SIG-M5 (cell line): ENCODE data around the gene UFD1.

Experiments used
- DNase-seq: peaks from one replicate; lab custom pipeline; 2025; lab: John Stamatoyannopoulos, UW

Gene UFD1

GRCh38 chr22:19515654-19516377 is 36.8 kb upstream of the UFD1 start:
- DNase-seq: no peak

- no peak for DNase-seq
These were observed 36.0 kb upstream of the UFD1 start for GRCh38 chr22:19514831-19515565.

- DNase-seq: no peak
These were observed 34.8 kb upstream of the UFD1 start for GRCh38 chr22:19513823-19514222.

GRCh38 chr22:19510919-19511341 is 31.9 kb upstream of the UFD1 start:
- DNase-seq: no peak

- DNase-seq: no peak
These were observed 30.9 kb upstream of the UFD1 start for GRCh38 chr22:19509923-19510322.

GRCh38 chr22:19509191-19509590 is 30.2 kb upstream of the UFD1 start:
- no peak for DNase-seq

GRCh38 chr22:19508024-19508776 is 29.2 kb upstream of the UFD1 start:
- no peak for DNase-seq

GRCh38 chr22:19507534-19507861 is 28.5 kb upstream of the UFD1 start:
- no peak for DNase-seq

- DNase-seq: no peak
These were observed 27.2 kb upstream of the UFD1 start for GRCh38 chr22:19506212-19506611.

- no peak for DNase-seq
These were observed 26.7 kb upstream of the UFD1 start for GRCh38 chr22:19505735-19506126.

- DNase-seq: no peak
These were observed 26.1 kb upstream of the UFD1 start for GRCh38 chr22:19504900-19505734.

GRCh38 chr22:19503869-19504268 is 24.9 kb upstream of the UFD1 start:
- no peak for DNase-seq

- DNase-seq: no peak
These were observed 24.4 kb upstream of the UFD1 start for GRCh38 chr22:19503367-19503766.

GRCh38 chr22:19501897-19502447 is 23.0 kb upstream of the UFD1 start:
- no peak for DNase-seq

GRCh38 chr22:19499880-19500242 is 20.9 kb upstream of the UFD1 start:
- no peak for DNase-seq

- no peak for DNase-seq
These were observed 20.4 kb upstream of the UFD1 start for GRCh38 chr22:19499236-19499879.

- no peak for DNase-seq
These were observed 19.8 kb upstream of the UFD1 start for GRCh38 chr22:19498866-19499190.

- DNase-seq: no peak
These were observed 19.3 kb upstream of the UFD1 start for GRCh38 chr22:19498154-19498865.

- DNase-seq: no peak
These were observed 18.3 kb upstream of the UFD1 start for GRCh38 chr22:19497245-19497644.

GRCh38 chr22:19496324-19496630 is 17.3 kb upstream of the UFD1 start:
- DNase-seq: no peak
